ENCODE measurements around the gene REM1. TPM values are rescaled to one million over a fixed set of nuclear protein-coding genes. Genes with fewer than 3 reads are reported as not detected.

REM1 gene
- polyA plus RNA-seq, 1 donor = 6.6 TPM

DNA sequence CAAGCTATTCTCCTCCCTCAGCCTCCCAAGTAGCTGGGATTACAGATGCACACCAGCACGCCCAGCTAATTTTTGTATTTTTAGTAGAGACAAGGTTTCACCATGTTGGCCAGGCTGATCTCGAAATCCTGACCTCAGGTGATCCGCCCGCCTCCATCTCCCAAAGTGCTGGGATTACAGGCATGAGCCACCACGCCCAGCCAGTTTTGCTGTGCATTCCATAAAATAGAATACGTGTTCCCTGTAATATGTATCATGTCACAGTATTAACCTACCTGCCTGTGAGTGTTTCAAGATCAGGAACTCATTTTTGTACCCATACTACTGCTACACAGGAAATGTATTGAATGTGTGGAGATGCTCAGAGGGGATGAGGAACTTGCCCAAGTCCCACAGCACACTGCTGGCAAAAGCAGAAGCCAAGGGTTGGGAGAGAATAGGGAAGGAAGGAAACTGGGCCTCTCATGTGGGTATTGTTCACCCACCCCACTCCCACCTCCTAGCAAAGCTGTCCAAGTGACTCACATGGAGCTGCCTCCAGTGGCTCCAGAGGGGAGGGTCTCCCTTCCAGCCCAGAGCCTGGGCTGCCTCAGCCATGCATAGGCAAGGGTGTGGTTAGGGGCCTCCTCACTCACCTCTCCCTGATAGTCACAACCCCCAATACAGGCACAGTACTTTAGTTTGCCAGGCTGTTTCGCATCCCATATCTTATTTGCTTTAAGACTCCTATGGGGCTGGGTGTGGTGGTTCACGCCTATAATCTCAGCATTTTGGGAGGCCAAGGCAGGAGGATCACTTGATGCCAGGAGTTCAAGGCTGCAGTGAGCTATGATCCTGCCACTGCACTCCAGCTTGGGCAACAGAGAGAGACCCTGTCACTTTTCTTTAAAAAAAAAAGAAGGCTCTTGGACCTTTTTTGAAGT is 48.5 kb downstream of the REM1 start:
- no peak for DNase-seq

DNA sequence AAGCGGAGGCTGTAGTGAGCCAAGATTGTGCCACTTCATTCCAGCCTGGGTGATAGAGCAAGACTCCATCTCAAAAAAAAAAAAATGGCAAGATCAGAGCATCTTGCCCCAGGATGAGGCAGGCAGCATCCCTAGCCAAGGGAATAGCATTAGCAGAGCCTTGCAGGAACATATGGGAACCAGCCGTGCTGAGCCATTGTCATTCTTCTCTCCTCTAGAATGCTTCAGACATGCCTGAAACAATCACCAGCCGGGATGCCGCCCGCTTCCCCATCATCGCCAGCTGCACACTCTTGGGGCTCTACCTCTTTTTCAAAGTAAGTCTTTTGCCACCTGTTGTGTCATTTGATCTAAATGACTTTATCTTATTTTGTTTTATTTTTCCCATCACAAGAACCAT is 52.2 kb downstream of the REM1 start:
- DNase-seq = no peak

Other genes starting within 250 kb of the REM1 start
- gene DEFB115, start 217.6 kb upstream of the REM1 start, polyA plus RNA-seq (ENCODE audit: insufficient read length) = not detected
- gene DEFB116, start 166.7 kb upstream of the REM1 start, polyA plus RNA-seq (ENCODE audit: insufficient read length) = not detected
- gene DEFB118, start 106.7 kb upstream of the REM1 start, polyA plus RNA-seq (ENCODE audit: insufficient read length) = not detected
- not detected for gene DEFB119, start 84.7 kb upstream of the REM1 start, polyA plus RNA-seq (ENCODE audit: insufficient read length)
- gene DEFB121, start 69.1 kb upstream of the REM1 start, polyA plus RNA-seq (ENCODE audit: insufficient read length) = not detected
- not detected for gene DEFB123, start 34.7 kb upstream of the REM1 start, polyA plus RNA-seq (ENCODE audit: insufficient read length)
- gene DEFB124, start 161 bp upstream of the REM1 start, polyA plus RNA-seq (ENCODE audit: insufficient read length) = 0.88 TPM
- 84.3 TPM for gene HM13, start 39.2 kb downstream of the REM1 start, polyA plus RNA-seq (ENCODE audit: insufficient read length)
- gene ID1, start 130.0 kb downstream of the REM1 start, polyA plus RNA-seq (ENCODE audit: insufficient read length) = 22.8 TPM
- gene COX4I2, start 162.6 kb downstream of the REM1 start, polyA plus RNA-seq (ENCODE audit: insufficient read length) = 9.2 TPM
- 28.1 TPM for gene BCL2L1, start 247.6 kb downstream of the REM1 start, polyA plus RNA-seq (ENCODE audit: insufficient read length)